Measurements from ENCODE around the gene ING5. TPM values are rescaled to one million over a fixed set of nuclear protein-coding genes. Genes with fewer than 3 reads are reported as not detected.

The ING5 gene
- total and polyA plus RNA-seq, 3 experiments from 2014 or later: 19.5 to 48.4 (median 44.4) TPM

DNA sequence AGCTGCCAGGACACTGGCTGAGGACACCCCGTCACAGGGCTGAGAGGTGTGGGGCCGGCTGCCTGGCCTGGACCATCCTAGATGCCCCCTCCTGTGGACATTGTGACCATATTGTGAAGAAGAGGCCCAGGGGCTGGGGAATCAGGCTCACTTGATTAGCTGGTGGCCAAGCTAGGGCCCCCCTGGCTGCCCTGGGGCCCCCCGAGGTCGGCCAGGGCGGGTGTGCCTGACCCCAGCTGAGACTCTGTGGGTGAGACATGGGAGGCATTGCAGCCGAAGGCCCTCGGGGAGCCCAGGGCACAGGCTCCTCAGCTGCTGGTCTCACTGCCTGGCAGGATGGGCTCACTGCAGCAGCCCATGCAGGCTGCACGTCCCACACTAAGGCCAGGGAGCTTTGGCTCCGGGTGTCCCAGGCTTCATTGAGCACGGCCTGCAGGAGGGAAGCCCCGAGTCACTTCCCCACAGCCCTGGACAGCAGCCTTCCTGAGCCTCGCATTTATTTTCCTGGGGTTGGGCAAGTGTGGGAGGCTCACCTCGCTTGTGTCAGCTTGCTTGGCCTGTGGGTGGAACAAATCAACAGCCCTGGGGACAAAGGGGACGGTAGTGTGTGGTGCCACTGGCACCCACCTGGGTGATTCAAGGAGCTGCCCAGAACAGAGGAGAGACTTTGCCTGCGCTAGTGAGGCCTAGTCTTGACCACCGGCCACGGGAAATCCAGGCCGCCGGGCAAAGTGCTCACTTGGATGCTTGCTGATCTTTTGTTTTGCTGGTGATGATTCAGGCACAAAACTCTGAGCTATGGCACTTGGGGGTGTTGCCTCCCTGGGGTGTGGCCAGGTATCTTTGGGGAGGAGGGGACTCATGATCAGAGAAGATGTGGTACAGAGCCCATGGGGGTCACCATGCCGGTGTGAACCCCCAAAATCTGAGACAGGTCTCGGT, 76.1 kb downstream of the ING5 start:
- Histone ChIP-seq H3K9me3 (ENCODE audit: low read length) (no peaks in the 10 kb centered on the region), H3K4me1 (ENCODE audit: insufficient read depth, low read length) (no peaks in the 10 kb centered on the region), H3K27me3 (ENCODE audit: insufficient read depth, low read length, poor library complexity, severe bottlenecking) (no peaks in the 10 kb centered on the region), H3K36me3 (ENCODE audit: insufficient read depth, low read length) (no peaks in the 10 kb centered on the region), H3K4me3 (ENCODE audit: low read length) (no peak overlapping the region), H3K27ac (ENCODE audit: low read depth, low read length) (no peak overlapping the region)
- ChIA-PET POLR2A (no interaction called here), CTCF (interaction anchor here (0.9 kb wide), 1 partner anchor 9 kb away, joined by 3 read pairs; no protein-coding TSS in a partner anchor)
- Mint-ChIP-seq H3K4me1 (peaks cover 0 to 1% (median 0%) of the 10 kb centered on the region in 3 donors), H3K4me3 (no peak overlapping the region), H3K27me3 (no peaks in the 10 kb centered on the region), H3K9me3 (peaks cover 0 to 8% (median 0%) of the 10 kb centered on the region in 5 donors), H3K36me3 (no peaks in the 10 kb centered on the region), H3K27ac (peak overlapping the region in 1 of 8 donors; percentile 36)
- DNase-seq: no peak

Other genes with a start within 250 kb of the ING5 start
- gene STK25, start 193.5 kb upstream of the ING5 start, total RNA-seq: 10 to 100 TPM; 95.0 to 96.2 TPM
- gene STK25, start 193.5 kb upstream of the ING5 start, polyA plus RNA-seq: 86.3 TPM
- not detected for gene BOK, start 143.3 kb upstream of the ING5 start, total RNA-seq
- gene BOK, start 143.3 kb upstream of the ING5 start, polyA plus RNA-seq: not detected
- gene THAP4, start 64.9 kb upstream of the ING5 start, total RNA-seq: 10 to 100 TPM; 51.4 to 51.9 TPM
- 42.3 TPM for gene THAP4, start 64.9 kb upstream of the ING5 start, polyA plus RNA-seq
- 10 to 100 TPM; 79.0 to 80.2 TPM for gene ATG4B, start 64.3 kb upstream of the ING5 start, total RNA-seq
- gene ATG4B, start 64.3 kb upstream of the ING5 start, polyA plus RNA-seq: 56.1 TPM
- gene DTYMK, start 15.2 kb upstream of the ING5 start, total RNA-seq: 100 to 1,000 TPM; 131 to 134 TPM
- 41.1 TPM for gene DTYMK, start 15.2 kb upstream of the ING5 start, polyA plus RNA-seq
- 10 to 100 TPM; 22.9 to 23.4 TPM for gene D2HGDH, start 32.6 kb downstream of the ING5 start, total RNA-seq
- 5.7 TPM for gene D2HGDH, start 32.6 kb downstream of the ING5 start, polyA plus RNA-seq
- under 1 TPM in 1 of 2 experiments, not detected in 1; 0.16 TPM for gene GAL3ST2, start 74.8 kb downstream of the ING5 start, total RNA-seq
- not detected for gene GAL3ST2, start 74.8 kb downstream of the ING5 start, polyA plus RNA-seq
- not detected for gene NEU4, start 107.2 kb downstream of the ING5 start, total RNA-seq
- not detected for gene NEU4, start 107.2 kb downstream of the ING5 start, polyA plus RNA-seq
- 10 to 100 TPM; 34.3 to 39.3 TPM for gene PDCD1, start 156.9 kb downstream of the ING5 start, total RNA-seq
- gene PDCD1, start 156.9 kb downstream of the ING5 start, polyA plus RNA-seq: 41.8 TPM
- under 1 TPM; 0.11 to 0.18 TPM for gene RTP5, start 167.7 kb downstream of the ING5 start, total RNA-seq
- gene RTP5, start 167.7 kb downstream of the ING5 start, polyA plus RNA-seq: 0.23 TPM